ENCODE results near the gene SUMO3. TPM values are rescaled to one million over a fixed set of nuclear protein-coding genes. Genes with fewer than 3 reads are reported as not detected.

The SUMO3 gene
- total RNA-seq, 1 donor from 2014 or later, result 84.5 TPM

DNA sequence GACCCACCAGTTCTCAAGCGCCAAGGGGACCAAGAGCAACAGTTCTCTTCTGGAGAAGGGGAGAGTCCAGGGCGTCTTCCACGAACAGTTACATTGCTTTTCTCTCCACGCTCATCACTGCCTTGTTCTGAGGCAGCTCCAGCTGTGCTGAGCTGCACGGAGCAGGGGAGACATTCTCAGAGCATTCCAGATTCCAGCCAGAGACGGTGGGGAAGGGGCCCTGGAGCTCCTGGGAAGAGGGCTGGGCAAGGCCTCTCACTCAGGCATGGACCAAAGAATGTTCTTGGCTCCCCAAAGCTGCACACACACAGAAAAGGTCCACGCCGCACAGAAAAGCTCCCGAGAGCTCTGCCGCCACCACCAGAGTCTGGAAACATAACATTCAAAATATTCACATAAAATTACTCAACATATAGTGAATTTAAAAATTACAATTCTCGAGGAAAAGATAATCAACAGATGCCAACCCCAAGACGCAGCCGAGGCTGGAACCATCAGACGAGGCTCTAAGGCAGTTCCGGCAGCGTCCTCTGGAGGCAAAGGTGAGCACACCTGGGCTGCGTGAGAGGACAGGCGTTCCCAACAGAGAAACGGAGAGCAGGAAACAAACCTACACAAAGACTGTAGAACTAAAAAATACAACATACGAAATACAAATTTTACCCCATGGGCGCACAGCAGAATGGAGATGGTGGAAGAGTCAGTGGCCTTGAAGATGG is 56.7 kb downstream of the SUMO3 start:
- Mint-ChIP-seq H3K4me3 (no peak overlapping the region), H3K27ac (no peak overlapping the region), H3K27me3 (ENCODE audit: low read depth) (no peaks in the 10 kb centered on the region)

DNA sequence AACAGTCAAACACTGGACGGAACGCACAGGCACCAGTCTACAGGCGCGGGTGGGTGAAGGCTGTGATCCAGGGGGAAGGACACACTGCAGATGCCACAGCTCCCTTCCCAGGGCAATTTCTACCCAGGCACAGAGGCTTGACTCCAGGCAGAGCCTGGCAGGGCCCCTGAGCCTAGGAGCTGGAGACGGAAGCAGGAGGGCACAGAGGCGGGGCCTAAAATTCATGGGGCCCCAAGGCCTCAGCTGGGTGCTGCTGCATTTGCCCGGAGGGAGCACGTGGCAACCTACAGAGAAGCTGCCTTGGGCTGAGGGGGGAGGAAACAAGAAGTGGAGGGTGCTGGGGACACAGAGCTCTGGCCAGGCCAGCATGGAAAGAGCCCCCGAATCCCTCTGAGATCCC is 57.5 kb downstream of the SUMO3 start:
- peaks cover 6% of the 10 kb centered on the region for H3K4me1 Mint-ChIP-seq
- no peaks in the 10 kb centered on the region for H3K27me3 Mint-ChIP-seq (ENCODE audit: low read depth)
- no peaks in the 10 kb centered on the region for H3K36me3 Mint-ChIP-seq
- DNase-seq (ENCODE audit: low spot score in 2 of 2, unreplicated experiment in 2 of 2), result peak in 1 of 2 experiments; percentile 14
- no peaks in the 10 kb centered on the region for H3K9me3 Mint-ChIP-seq
- H3K27ac Mint-ChIP-seq, result no peak overlapping the region
- H3K4me3 Mint-ChIP-seq, result no peak overlapping the region
- TF ChIP-seq, protein P1, sequence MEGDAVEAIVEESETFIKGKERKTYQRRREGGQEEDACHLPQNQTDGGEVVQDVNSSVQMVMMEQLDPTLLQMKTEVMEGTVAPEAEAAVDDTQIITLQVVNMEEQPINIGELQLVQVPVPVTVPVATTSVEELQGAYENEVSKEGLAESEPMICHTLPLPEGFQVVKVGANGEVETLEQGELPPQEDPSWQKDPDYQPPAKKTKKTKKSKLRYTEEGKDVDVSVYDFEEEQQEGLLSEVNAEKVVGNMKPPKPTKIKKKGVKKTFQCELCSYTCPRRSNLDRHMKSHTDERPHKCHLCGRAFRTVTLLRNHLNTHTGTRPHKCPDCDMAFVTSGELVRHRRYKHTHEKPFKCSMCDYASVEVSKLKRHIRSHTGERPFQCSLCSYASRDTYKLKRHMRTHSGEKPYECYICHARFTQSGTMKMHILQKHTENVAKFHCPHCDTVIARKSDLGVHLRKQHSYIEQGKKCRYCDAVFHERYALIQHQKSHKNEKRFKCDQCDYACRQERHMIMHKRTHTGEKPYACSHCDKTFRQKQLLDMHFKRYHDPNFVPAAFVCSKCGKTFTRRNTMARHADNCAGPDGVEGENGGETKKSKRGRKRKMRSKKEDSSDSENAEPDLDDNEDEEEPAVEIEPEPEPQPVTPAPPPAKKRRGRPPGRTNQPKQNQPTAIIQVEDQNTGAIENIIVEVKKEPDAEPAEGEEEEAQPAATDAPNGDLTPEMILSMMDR (IDR thresholded peaks at IDR 0.05; ENCODE audit: unreplicated experiment), result no peak

More for the DNA sequence above, 56.7 kb downstream of the SUMO3 start:
- peak in 1 of 2 experiments; percentile 39 for DNase-seq (ENCODE audit: low spot score in 2 of 2, unreplicated experiment in 2 of 2)
- peaks cover 12% of the 10 kb centered on the region for H3K4me1 Mint-ChIP-seq
- no peaks in the 10 kb centered on the region for H3K9me3 Mint-ChIP-seq
- TF ChIP-seq, protein P1 (IDR thresholded peaks at IDR 0.05; ENCODE audit: unreplicated experiment), result peak; percentile 23
- H3K36me3 Mint-ChIP-seq, result no peaks in the 10 kb centered on the region

DNA sequence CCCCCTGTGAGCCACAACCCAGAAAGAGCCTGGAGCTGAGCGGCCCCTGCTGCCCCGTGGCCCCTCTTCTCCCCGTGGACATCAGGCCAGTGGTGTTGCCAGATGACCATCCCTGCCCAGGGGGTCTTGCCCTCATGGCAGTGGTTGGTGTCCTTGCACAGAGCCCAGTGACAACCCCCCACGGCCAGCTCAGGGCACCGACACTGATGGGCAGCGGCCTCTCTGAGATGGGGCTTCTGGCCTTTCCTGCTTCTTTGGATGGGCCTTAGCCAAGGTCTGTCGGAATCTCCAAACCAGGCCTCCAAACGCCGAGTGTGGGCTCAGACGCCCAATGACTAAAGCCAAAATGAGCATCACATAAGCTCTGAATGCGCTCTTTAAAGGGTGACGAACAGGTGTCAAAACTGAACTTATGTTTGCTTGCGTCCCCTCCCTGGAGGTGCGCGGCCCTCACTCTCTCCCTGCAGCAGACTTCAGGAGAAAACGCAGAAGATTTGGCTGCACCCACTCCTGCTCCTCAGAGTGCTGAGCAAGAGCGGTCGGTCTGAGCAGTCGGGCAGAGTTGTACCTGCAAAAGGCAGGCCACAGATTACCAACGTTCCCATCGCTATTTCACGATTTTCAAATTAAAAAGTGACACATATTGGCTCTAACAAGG is 58.1 kb downstream of the SUMO3 start:
- peaks cover 3% of the 10 kb centered on the region for H3K4me1 Mint-ChIP-seq
- no peaks in the 10 kb centered on the region for H3K27me3 Mint-ChIP-seq (ENCODE audit: low read depth)
- peak in 1 of 2 experiments; percentile 16 for DNase-seq (ENCODE audit: low spot score in 2 of 2, unreplicated experiment in 2 of 2)
- TF ChIP-seq, protein P1 (IDR thresholded peaks at IDR 0.05; ENCODE audit: unreplicated experiment), result no peak
- no peak overlapping the region for H3K27ac Mint-ChIP-seq
- H3K4me3 Mint-ChIP-seq, result no peak overlapping the region
- H3K9me3 Mint-ChIP-seq, result peaks cover 6% of the 10 kb centered on the region
- peaks cover 4% of the 10 kb centered on the region for H3K36me3 Mint-ChIP-seq

DNA sequence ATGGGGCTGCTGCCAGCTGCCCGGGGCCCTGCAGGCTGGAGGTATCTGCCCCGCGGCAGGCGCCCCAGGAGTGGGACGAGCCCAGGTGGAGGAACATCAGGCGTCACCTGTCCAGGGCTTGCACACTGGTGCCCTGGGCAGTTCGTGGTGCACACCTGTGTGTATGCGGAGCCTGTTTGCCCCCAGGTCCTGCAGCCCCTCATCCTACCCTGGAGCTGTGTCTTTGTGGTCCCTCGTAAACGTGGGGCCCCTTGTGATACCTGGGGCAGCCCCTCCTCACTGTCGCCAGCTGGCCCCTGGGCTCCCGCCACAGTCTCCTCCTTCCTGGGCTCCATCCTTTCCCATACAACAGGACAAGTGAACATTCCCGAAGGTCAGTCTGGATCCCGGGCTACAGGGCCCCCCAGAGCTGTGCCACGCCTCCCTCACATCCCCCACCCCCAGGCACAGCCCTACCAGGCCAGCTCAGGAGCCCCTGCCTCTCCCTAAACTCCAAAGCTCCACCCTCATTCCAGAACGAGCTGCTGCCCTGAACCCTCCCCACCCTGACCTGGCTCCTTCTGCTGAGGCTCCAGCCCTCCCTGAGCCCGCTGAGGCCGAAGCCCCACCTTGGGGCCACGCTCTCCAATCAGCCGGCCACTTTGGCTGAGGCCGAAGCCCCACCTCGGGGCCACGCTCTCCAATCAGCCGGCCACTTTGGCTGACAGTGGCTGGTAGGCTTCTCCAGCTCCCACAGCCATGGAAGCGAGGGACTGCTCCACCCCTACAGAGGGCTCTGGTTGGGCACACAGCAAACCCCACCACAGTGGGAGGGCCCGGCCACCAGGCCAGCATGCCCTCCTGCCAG is 58.9 kb downstream of the SUMO3 start:
- H3K27ac Mint-ChIP-seq, result no peak overlapping the region
- peaks cover 5% of the 10 kb centered on the region for H3K36me3 Mint-ChIP-seq
- H3K9me3 Mint-ChIP-seq, result peaks cover 7% of the 10 kb centered on the region
- DNase-seq (ENCODE audit: low spot score in 2 of 2, unreplicated experiment in 2 of 2), result peak in 1 of 2 experiments; percentile 34
- no peak overlapping the region for H3K4me3 Mint-ChIP-seq
- peaks cover 3% of the 10 kb centered on the region for H3K4me1 Mint-ChIP-seq
- H3K27me3 Mint-ChIP-seq (ENCODE audit: low read depth), result no peaks in the 10 kb centered on the region
- TF ChIP-seq, protein P1 (IDR thresholded peaks at IDR 0.05; ENCODE audit: unreplicated experiment), result no peak

DNA sequence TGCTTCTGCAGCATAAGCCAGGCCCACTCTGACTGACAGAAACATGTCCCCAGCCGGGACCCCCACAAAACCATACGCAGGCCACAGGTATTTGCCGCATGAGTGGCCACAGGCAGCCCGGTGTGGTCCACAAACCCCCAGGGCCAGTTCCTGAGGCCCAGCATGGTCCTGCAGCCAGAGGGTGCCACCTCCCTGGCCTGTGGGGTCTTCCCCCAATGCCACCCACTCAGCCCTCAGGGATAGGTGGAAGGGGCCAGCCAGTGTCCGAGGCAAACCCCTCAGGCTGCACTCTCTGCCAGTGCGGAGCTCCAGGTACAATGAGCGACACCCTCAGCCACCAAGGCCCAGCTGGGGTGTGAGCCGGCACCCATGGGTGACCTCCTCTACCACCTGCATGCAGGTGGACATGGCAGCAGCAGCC is 59.7 kb downstream of the SUMO3 start:
- peaks cover 3% of the 10 kb centered on the region for H3K4me1 Mint-ChIP-seq
- H3K4me3 Mint-ChIP-seq, result no peak overlapping the region
- H3K27ac Mint-ChIP-seq, result no peak overlapping the region
- peaks cover 8% of the 10 kb centered on the region for H3K36me3 Mint-ChIP-seq
- no peaks in the 10 kb centered on the region for H3K27me3 Mint-ChIP-seq (ENCODE audit: low read depth)
- TF ChIP-seq, protein P1 (IDR thresholded peaks at IDR 0.05; ENCODE audit: unreplicated experiment), result no peak
- DNase-seq (ENCODE audit: low spot score in 2 of 2, unreplicated experiment in 2 of 2), result peak in 1 of 2 experiments; percentile 22
- peaks cover 10% of the 10 kb centered on the region for H3K9me3 Mint-ChIP-seq

Measured in mesothelial cell of epicardium (in vitro differentiated cells).